DND-41 (cell line): ENCODE data around the gene AVPI1.

Experiments used
- ATAC-seq: fragments of 200-7000 bp; cut with Tn5 transposase; 3 replicates; pipeline ENCODE4 v1.9.1; 2021; ENCODE audit warnings: low read depth; ENCODE audit not compliant: insufficient read depth
- DNase-seq: peaks from one replicate; pipeline ENCODE4 v3.0.0-alpha.2; 2020
- H2AFZ ChIP-seq: 2 replicates; pipeline ENCODE4 v1.6.0; 2012; ENCODE audit warnings: low read depth, low read length
- H3K27ac ChIP-seq: 2 replicates; pipeline ENCODE4 v1.5.1; 2012; ENCODE audit warnings: low read length, inconsistent platforms
- H3K27me3 ChIP-seq: fragments of 200-600 bp; sonication (generic); 2 replicates; pipeline ENCODE4 v1.6.0; 2012; ENCODE audit warnings: low read length, mild to moderate bottlenecking, inconsistent platforms; ENCODE audit not compliant: insufficient read depth, poor library complexity
- H3K36me3 ChIP-seq: 2 replicates; pipeline ENCODE4 v1.5.1; 2012; ENCODE audit warnings: low read length, inconsistent platforms; ENCODE audit not compliant: insufficient read depth
- H3K4me1 ChIP-seq: 2 replicates; pipeline ENCODE4 v1.5.1; 2012; ENCODE audit warnings: mild to moderate bottlenecking, low read length; ENCODE audit not compliant: insufficient read depth
- H3K4me2 ChIP-seq: 2 replicates; pipeline ENCODE4 v1.6.0; 2012; ENCODE audit warnings: mild to moderate bottlenecking, moderate library complexity, low read length, inconsistent platforms; ENCODE audit not compliant: insufficient read depth
- H3K4me3 ChIP-seq, 2 experiments: fragments of 200-600 bp in 1 of 2; shearing (Covaris generic) in 1 of 2; 2 replicates each; pipeline ENCODE4 v1.5.1; 2012 to 2016; ENCODE audit warnings: inconsistent platforms in 2 of 2, low read length in 2 of 2, mild to moderate bottlenecking in 2 of 2, low read depth in 1 of 2, moderate library complexity in 1 of 2
- H3K79me2 ChIP-seq: 2 replicates; pipeline ENCODE4 v1.6.0; 2012; ENCODE audit warnings: low read length, inconsistent platforms; ENCODE audit not compliant: insufficient read depth
- H3K9ac ChIP-seq: 2 replicates; pipeline ENCODE4 v1.6.0; 2012; ENCODE audit warnings: low read depth, mild to moderate bottlenecking, inconsistent platforms, low read length, moderate library complexity
- H3K9me3 ChIP-seq: 2 replicates; pipeline ENCODE4 v1.5.1; 2012; ENCODE audit warnings: low read length, moderate library complexity, mild to moderate bottlenecking, inconsistent platforms; ENCODE audit not compliant: insufficient read depth, severe bottlenecking
- H4K20me1 ChIP-seq: 2 replicates; pipeline ENCODE4 v1.6.0; 2012; ENCODE audit warnings: low read length; ENCODE audit not compliant: insufficient read depth
- EZH2 ChIP-seq: IDR thresholded peaks from 3 replicates; pipeline ENCODE4 v1.6.1; 2012; ENCODE audit warnings: borderline replicate concordance, low read depth, mild to moderate bottlenecking, moderate library complexity, low read length, inconsistent platforms; ENCODE audit not compliant: severe bottlenecking
- TF ChIP-seq, protein P1 (sequence below): IDR thresholded peaks from 2 replicates; pipeline ENCODE4 v1.5.1; 2012; ENCODE audit warnings: borderline replicate concordance, low read length, moderate library complexity, mild to moderate bottlenecking; ENCODE audit not compliant: poor library complexity, severe bottlenecking; ENCODE audit errors: extremely low read depth

AVPI1 gene

DNA sequence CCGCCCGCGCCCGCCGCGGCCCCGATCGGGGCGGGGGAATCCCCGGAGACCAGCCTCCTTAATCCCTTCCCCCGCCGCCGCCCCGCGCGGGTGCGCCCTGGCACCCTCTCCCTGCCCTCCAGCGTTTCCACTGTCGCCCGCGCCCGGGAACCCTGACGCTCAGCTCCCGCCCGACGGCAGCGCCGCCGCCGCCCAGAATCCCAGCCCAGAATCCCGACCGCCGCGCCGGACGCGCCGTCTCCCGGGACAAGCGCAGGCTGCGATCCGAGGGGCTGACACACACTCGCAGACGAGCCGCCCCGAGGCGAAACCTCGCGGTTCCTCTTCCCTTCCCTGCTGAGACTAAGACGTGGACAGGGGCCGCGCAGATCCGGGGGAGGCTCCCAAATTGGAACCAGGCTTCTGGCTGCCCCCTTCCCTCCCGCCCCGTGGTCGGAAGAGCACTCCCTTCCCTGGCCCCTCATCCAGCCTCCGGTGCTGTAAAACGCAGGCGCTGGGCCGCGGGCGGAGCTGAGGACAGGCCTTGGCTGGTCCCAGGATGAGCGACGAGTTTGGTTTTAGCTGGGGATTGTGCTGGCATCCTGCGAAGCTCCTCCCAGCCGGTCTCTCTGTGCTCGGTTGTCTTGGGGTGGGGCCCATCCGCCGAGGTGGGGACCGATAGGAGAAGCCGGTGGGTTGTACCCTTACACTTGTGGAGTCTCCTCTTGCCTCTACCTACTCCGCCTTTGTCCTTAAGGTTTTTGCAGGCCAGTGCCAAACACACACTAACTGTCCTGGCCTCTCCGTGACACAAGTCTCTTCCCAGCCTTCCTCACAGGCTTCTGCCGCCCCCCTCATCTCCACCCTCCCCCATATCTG, 27.6 kb upstream of the AVPI1 start:
- Histone ChIP-seq H3K4me2 (peak overlapping the region; percentile 100), H3K4me1 (peaks cover 35% of the 10 kb centered on the region), H4K20me1 (peaks cover 7% of the 10 kb centered on the region), H3K79me2 (peaks cover 13% of the 10 kb centered on the region; the same call in 1 of the 2 replicates), H3K27ac (peak overlapping the region; percentile 83), H3K36me3 (peaks cover 19% of the 10 kb centered on the region), H2AFZ (peak overlapping the region; percentile 99), H3K27me3 (no peaks in the 10 kb centered on the region), H3K4me3 (peak overlapping the region; percentile 73 to 98; a peak in 3 of 4 replicates), H3K9me3 (no peaks in the 10 kb centered on the region), H3K9ac (peak overlapping the region; percentile 89)
- DNase-seq (no peak), ATAC-seq (peak; percentile 59)
- TF ChIP-seq, protein P1, sequence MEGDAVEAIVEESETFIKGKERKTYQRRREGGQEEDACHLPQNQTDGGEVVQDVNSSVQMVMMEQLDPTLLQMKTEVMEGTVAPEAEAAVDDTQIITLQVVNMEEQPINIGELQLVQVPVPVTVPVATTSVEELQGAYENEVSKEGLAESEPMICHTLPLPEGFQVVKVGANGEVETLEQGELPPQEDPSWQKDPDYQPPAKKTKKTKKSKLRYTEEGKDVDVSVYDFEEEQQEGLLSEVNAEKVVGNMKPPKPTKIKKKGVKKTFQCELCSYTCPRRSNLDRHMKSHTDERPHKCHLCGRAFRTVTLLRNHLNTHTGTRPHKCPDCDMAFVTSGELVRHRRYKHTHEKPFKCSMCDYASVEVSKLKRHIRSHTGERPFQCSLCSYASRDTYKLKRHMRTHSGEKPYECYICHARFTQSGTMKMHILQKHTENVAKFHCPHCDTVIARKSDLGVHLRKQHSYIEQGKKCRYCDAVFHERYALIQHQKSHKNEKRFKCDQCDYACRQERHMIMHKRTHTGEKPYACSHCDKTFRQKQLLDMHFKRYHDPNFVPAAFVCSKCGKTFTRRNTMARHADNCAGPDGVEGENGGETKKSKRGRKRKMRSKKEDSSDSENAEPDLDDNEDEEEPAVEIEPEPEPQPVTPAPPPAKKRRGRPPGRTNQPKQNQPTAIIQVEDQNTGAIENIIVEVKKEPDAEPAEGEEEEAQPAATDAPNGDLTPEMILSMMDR: no peak
- TF ChIP-seq EZH2: no peak

DNA sequence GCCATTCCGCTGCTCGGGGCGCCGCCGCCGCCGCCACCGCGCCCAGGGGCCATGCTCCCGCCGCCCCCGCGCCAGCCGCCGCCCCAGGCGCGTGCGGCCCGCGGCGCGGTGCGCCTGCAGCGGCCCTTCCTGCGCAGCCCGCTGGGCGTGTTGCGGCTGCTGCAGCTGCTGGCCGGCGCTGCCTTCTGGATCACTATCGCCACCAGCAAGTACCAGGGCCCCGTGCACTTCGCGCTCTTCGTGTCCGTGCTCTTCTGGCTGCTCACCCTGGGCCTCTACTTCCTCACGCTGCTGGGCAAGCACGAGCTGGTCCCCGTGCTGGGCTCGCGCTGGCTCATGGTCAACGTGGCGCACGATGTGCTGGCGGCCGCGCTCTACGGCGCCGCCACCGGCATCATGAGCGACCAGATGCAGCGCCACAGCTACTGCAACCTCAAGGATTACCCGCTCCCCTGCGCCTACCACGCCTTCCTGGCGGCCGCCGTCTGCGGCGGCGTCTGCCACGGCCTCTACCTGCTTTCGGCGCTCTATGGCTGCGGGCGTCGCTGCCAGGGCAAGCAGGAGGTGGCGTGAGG, 26.9 kb upstream of the AVPI1 start:
- DNase-seq: peak; percentile 65
- no peaks in the 10 kb centered on the region for H3K27me3 ChIP-seq
- H3K36me3 ChIP-seq: peaks cover 19% of the 10 kb centered on the region
- peak; percentile 77 for ATAC-seq
- peak overlapping the region; percentile 99 for H2AFZ ChIP-seq
- peak overlapping the region; percentile 100 for H3K4me2 ChIP-seq
- peak overlapping the region; percentile 73 to 98; a peak in 3 of 4 replicates for H3K4me3 ChIP-seq
- peaks cover 13% of the 10 kb centered on the region; the same call in 1 of the 2 replicates for H3K79me2 ChIP-seq
- H3K27ac ChIP-seq: peak overlapping the region; percentile 83
- H3K9ac ChIP-seq: peak overlapping the region; percentile 89
- H3K4me1 ChIP-seq: peaks cover 35% of the 10 kb centered on the region
- H4K20me1 ChIP-seq: peaks cover 7% of the 10 kb centered on the region
- TF ChIP-seq, protein P1: peak; percentile 52
- TF ChIP-seq EZH2: no peak
- no peaks in the 10 kb centered on the region for H3K9me3 ChIP-seq

DNA sequence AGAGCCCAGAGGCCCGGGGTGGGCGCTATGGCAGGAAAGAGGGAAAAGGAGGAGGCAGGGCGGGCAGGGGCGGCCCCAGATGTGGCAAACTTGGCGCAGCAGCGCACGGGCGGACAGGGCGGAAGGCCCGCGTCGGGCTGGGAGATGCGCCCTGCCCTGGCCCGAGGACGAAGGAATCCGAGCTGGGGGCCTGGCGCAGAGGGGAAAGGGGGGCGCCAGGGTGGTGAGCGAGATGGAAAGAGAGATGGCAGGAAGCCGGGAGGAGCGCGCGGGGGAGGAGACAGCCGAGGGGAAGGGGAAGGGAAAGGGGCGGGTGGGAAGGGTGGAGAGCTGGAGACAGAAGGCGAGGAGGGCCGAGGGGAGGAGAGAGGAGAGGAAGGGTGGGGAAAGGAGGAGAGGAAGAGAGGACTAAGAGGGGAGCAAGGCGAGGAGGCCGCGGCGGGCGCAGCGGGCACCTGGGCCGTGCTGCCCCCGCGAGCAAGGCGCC, 26.3 kb upstream of the AVPI1 start, which contains the start of gene MARVELD1:
MARVELD1 (plus strand) TSS at position 392 of the 487 bp plus-strand sequence. CDS start 147 bp downstream, outside the sequence.
- H3K4me2 ChIP-seq: peak within 1 kb of the TSS; percentile 100
- H3K4me3 ChIP-seq: peak within 1 kb of the TSS; percentile 73 to 98; a peak in 3 of 4 replicates
- ATAC-seq (peak; percentile 69), DNase-seq (peak; percentile 71)
- H3K27me3 ChIP-seq: no peaks in the 10 kb centered on the region
- peak within 1 kb of the TSS; percentile 83 for H3K27ac ChIP-seq
- peaks cover 35% of the 10 kb centered on the region for H3K4me1 ChIP-seq
- H2AFZ ChIP-seq: peak within 1 kb of the TSS; percentile 99
- H3K9ac ChIP-seq: peak within 1 kb of the TSS; percentile 89
- peaks cover 19% of the 10 kb centered on the region for H3K36me3 ChIP-seq
- H3K79me2 ChIP-seq: peaks cover 13% of the 10 kb centered on the region; the same call in 1 of the 2 replicates
- H3K9me3 ChIP-seq: no peaks in the 10 kb centered on the region
- peaks cover 7% of the 10 kb centered on the region for H4K20me1 ChIP-seq
- TF ChIP-seq, protein P1: no peak
- no peak for TF ChIP-seq EZH2
